Stimulated activated CD4-positive, alpha-beta T cell treated with anti-CD3 and anti-CD28 coated beads, Interleukin-2, amount 100 ng/mL, for 48 hours (primary cell): ENCODE measurements around the gene HS3ST5.

ENCODE experiments used
- DNase-seq, 2 donors: peaks; one replicate each; pipeline ENCODE4 v3.0.0-alpha.2; 2020

The HS3ST5 gene

DNA sequence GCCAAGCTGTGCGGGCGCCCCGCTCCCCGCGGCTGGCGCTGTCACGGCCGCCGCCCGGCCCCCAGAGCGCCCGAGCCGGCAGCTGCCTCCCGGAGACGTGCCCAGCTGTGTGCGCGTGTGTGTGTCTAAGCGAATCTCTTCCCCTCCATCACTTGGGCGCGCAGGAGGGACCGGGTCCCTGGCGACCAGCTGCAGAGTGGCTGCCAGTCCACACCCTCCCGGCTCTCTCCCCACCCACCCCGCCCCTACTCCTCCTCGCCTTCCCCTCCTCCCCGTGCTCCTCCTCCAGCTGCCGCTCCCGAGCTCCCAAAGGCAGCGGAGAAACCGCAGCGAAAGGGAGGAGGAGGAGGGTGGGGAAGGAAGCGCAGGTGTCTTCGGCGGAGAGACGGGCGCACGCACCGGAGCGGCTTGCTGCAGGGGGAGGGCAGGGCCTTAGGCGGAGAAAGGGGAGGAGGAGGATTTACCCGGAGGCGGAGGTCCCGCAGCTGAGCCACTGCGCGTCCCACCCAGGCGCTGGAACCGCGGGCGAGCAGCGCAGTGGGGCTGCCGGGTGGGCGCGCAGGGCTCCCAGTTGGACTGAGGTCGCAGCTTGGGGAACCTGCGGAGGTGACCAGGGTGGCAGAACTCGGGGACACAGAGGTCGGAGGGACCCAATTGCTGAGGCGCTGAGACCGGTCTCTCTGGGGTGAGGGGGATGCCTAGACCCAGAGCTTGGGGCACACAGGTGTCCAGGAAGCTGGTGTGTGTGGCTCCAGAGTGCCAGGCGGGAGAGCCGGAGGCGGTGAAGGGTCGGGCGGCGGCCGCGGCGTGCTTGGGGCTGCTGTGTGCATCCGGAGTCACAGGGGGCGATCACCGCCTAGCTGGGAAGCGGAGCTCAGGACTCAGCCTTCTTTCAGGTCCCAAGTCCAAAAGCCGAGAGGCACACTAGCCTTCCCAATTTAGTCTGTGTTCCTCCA lies at the start of gene HS3ST5:
Gene HS3ST5 (minus strand): TSS at position 198 of the 956 bp plus-strand sequence. CDS start 280,178 bp downstream, outside the sequence.
- DNase-seq = no peak

GRCh38 chr6:114390176-114390575 lies 47.4 kb upstream of the HS3ST5 start:
- no peak for DNase-seq

DNA sequence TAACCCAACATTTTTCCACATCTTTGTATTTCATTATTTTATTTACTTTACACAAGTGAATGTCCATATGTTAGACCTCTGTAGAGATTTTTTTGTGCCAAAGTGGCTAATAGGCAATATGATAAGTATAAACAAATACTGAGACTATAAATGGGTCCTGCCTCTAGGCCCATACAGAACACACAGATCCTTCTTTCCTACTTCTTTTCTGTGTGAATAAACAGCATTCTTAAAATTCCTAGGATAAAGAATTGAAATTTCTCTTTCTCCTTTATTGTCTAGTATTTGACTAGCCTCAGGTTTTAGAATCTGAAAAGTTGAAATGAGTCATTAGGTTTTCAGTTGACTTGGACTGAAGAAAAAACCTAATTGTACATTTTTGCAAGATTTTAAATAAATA lies 46.3 kb upstream of the HS3ST5 start:
- no peak for DNase-seq

DNA sequence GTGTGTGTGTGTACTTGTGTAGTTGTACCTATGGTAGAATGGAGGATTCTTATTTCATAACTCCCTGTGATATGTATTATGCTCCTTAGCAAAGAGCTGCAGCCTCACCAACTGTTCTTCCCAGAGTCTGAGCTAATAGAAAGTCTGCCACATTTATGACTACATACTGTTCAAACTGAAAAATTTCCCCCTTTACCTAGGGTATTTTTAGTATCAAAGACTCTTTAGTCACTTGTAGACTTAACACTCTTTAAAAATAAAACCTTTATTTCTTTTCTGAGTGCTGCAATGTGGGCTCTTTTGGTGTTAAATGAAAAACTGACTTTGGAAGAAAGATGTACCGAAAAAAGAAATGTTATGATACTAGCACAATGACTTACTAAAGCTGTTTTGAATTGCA lies 39.6 kb upstream of the HS3ST5 start:
- DNase-seq = no peak

DNA sequence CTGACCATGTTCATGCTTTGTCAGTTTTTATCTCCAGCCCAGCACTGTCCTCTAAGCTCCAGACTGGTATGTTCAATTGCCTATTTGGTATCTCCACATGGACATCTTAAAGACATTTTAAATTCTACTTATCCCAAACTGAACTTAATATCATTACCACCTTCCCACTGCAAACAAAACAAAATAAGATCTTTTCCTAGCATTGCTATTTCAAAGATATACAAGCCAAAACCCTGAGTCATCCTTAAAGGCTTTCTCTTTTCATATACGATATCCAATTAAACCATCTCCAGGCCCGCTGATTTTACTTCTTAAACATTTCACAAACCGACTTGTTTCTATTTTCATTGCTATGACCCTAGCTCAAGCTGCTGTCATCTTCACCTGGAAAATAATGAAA lies 35.1 kb upstream of the HS3ST5 start:
- DNase-seq = no peak

DNA sequence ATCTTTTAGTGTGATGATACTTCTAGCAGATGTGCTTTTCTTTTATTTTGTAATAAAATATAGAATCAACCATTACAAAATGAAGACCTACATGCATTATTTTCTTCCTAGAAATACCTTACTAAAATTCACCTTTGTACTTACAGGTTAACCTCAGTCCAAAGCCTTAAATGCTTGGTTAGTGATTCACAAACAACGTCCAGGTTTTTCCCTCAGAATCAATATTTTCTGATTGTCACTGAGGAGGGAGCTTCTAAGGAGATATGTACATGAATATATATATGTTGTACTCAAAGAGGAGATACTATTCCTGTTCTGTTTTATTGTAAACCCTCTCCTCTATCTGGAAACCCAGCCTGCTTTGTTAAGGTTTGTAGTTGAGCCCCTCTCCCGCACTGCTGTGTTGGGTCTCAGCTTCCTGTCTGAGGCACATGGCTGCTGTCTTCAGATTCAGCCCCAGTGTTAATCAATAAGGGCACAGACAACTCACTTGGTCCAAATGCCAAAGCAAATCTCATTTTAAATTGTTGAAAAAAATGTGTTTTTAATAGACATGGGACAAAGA lies 33.9 kb upstream of the HS3ST5 start:
- DNase-seq = no peak

GRCh38 chr6:114375541-114376192 lies 32.8 kb upstream of the HS3ST5 start:
- DNase-seq = no peak

DNA sequence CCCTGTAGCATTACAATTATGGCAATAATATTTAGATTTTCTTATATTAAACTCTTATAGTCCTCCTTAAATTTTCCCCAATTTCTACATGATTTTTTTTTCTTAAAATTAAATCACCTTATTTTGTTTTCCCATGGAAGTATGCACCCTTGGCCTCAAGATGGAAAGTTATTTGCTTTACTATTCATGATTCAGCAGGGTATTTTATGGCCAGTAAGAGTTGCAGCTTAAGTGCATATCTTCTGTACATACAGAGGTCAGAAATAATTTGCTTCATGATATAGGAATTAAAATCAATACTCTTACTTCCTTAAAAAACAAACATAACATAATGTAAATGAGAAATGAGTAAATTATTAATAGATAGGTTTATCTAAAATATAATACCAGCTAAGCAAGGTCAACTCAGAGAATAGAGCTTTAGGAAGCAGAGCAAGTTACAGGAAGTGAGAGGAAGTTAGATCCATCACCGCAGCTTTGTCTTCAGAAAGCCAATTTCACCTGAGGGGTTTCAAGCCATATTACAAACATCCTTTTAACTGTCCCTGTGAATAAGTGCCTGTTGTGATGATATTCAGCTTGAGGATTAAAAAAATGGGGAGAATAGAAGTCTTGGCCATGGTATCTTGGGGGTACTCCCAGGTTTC lies 24.6 kb upstream of the HS3ST5 start:
- DNase-seq = no peak

- no peak for DNase-seq
Measured at GRCh38 chr6:114366899-114367298, 24.1 kb upstream of the HS3ST5 start.

GRCh38 chr6:114364301-114364700 lies 21.5 kb upstream of the HS3ST5 start:
- DNase-seq = no peak

- no peak for DNase-seq
Measured at GRCh38 chr6:114362957-114363356, 20.1 kb upstream of the HS3ST5 start.

DNA sequence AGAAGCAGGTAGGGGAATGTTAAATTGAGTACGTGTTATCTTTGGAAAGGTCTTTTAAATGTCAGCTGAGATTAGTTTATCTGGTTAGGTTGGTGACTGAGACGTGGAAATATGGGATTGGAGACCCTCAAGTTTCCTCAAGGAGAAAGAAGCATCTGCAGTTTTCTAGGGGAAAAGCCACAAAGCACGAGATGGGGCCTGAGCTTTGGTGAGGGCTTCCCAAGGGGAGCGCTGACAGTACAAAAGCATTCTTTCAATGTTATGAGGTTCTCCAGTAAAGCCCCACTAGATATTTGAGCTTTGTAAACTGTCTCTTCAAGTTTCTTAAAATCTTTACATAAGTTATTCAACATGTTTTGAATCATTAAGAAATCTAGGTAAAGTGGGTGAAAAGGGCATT lies 19.6 kb upstream of the HS3ST5 start:
- no peak for DNase-seq

DNA sequence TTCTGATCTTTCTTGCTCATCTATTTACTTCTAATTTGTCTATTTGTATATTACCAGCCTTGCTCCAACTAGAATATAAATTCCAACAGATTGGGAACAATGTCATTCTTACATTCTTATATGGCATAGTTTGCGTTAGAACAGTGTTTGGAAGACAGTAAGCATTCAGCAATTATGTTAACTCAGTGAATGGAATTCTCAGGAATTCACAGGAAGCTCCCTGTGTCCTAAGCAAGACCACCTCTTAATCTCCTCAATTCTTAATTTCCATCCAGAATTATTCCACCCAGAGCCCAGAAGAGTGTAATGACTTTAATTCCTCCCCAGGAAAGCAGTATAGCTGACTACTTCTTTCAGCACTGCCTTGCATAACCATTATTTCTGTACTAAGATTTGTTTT lies 18.2 kb upstream of the HS3ST5 start:
- DNase-seq = no peak

DNA sequence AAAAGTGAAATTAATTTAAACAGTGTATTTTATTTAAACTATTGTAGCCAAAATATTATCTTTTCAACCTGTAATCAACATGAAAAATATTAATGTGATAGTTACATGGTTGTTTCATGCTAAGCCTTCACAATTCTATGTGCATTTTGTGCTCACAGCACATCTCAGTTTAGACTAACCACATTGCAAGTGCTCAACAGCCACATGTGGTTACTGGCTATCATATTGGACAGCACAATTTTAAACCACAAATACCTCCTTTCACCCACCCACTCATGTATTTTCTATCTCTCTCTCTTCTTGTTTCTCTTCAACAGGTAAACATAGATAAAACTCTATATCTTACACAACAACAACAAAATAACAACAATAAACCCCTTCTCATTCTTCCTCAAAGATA lies 12.5 kb upstream of the HS3ST5 start:
- DNase-seq = no peak

DNA sequence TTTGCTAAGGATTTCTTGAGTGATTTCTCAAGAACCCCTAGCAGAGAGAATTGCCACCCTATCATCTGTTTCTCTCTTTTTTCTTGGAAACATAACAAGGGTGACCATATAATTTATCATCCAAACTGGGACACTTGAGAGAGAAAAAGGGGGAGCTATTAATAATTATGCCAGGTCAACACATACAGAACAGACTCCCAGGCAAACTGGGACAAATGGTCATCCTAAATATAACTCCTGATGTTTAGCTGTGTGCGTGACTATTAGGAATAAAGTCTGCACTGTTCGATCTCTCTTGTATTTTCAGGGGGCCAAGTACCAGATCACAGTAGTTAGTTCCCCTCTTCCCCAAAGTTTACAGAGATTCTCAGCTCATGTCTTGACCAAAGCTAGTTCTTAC lies 11.7 kb upstream of the HS3ST5 start:
- no peak for DNase-seq

DNA sequence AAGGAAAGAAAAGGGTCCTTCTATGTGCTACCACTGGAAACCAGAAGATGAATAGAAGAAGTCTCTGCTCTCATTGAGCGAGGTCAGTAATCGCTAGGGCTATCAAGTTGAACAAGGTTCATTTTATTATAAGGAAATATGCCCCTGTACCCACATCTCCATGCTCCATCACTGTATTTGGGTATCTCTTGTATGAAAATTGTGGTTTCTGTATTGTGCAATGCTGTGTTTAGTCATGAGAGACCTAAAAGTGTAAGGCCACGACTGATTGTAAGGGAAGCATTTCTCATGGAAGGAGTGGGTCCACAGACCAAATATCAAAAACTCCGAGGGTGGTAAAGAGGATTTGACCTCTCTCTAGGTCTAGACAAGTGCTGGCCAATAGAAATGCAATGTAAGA lies 3.6 kb upstream of the HS3ST5 start:
- DNase-seq = no peak

- DNase-seq = no peak
Measured at GRCh38 chr6:114344971-114345275, 2.1 kb upstream of the HS3ST5 start.

- no peak for DNase-seq
Measured at GRCh38 chr6:114344246-114344970, 1.6 kb upstream of the HS3ST5 start.

GRCh38 chr6:114343782-114344144 lies 940 bp upstream of the HS3ST5 start:
- no peak for DNase-seq

DNA sequence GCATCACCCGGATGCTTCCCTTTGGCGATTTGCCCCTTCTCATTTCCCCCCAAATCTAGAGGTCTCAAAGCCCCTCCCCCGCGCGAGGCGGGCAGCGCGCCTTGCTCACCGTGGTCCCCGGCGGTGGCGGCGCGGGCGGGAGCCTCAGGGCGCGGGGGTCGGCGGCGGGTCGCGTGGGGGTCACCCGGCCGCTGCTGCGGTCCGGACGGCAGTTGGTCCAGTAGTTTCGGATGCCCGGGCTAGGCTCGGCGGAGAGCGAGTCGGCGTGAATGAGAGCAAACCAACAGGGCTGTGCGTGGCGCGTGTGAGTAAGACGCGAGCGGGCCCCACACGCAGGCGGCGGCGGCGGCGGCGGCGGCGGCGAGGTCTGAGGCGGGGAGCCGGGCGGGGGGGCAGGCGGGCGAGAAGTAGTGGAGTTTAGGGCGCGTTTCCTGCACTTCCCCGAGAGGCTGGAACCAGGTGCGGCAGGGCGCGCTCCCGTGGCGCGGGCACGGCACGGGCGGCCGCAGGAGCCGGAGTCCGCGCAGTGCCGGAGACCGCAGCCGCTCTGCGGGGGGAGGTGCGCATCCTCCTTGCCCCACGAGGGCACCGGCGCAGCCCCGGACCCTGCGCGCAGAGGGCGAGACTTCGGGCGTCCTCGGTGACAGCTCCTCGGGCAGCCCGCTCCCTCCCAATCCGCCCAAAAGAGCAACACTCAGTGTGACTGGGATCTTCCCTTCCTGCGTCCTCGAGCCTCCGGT lies 567 bp downstream of the HS3ST5 start:
- DNase-seq = no peak

DNA sequence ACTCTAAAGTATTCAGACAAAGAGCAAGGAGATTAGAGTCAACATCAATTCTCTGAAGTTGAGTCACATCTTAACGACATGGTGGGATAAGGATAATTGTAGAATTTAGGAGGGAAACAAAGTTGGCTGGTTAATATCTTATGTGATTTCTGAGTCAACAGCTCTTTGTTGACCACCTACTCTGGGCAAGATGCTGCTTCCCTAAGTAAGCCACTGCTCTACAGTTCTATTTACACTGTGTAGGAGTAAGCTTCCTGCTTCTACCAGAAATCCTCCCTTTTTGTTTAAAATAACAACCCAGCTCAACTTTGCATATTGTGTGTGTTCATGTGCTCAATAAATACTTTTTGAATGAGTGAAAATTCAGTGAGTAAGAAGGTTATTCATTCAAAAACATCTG lies 3.1 kb downstream of the HS3ST5 start:
- no peak for DNase-seq

- DNase-seq = no peak
Measured at GRCh38 chr6:114334237-114334636, 8.6 kb downstream of the HS3ST5 start.
